CD4-positive, alpha-beta memory T cell (primary cell): ENCODE results near the gene ESRRB. TPM values are rescaled to one million over a fixed set of nuclear protein-coding genes. Genes with fewer than 3 reads are reported as not detected.
A peak's percentile ranks its signal among the peaks of the same experiment; 100 is the strongest.

Source experiments
- CTCF ChIA-PET: fragments of 350-600 bp; sonication (Branson Sonifier 250); formaldehyde crosslinking; loops from one replicate; lab custom pipeline; 2021; ENCODE audit warnings: inconsistent platforms; ENCODE audit not compliant: partially characterized antibody; lab: Charles Lee
- POLR2A ChIA-PET: fragments of 350-600 bp; sonication (Branson Sonifier 250); formaldehyde crosslinking; loops from one replicate; lab custom pipeline; 2021; ENCODE audit not compliant: partially characterized antibody; lab: Charles Lee
- DNase-seq, 5 donors: peaks; one replicate each; pipeline versions ENCODE4 v3.0.0 to v3.0.0-alpha.2; 2020 to 2022; ENCODE audit warnings: mixed read lengths in 1 of 5
- H3K27ac ChIP-seq: one replicate; pipeline ENCODE4 v1.7.0; 2013; ENCODE audit warnings: low read depth, low read length
- H3K27me3 ChIP-seq: 2 replicates; pipeline ENCODE4 v1.7.0; 2013; ENCODE audit warnings: mild to moderate bottlenecking, low read length, moderate library complexity; ENCODE audit not compliant: insufficient read depth
- H3K36me3 ChIP-seq: 2 replicates; pipeline ENCODE4 v1.7.0; 2013; ENCODE audit warnings: mild to moderate bottlenecking, low read length, moderate library complexity; ENCODE audit not compliant: insufficient read depth
- H3K4me1 ChIP-seq: 2 replicates; pipeline ENCODE4 v1.7.0; 2013; ENCODE audit warnings: mild to moderate bottlenecking, low read length, moderate library complexity; ENCODE audit not compliant: insufficient read depth
- H3K4me3 ChIP-seq, 2 donors: one replicate each; pipeline ENCODE4 v1.7.0; 2013; ENCODE audit warnings: low read length in 2 of 2, mild to moderate bottlenecking in 1 of 2
- H3K9me3 ChIP-seq, 2 donors: one replicate each; pipeline ENCODE4 v1.7.0; 2013; ENCODE audit warnings: low read length in 2 of 2, control low read depth in 1 of 2; ENCODE audit not compliant: control insufficient read depth in 1 of 2
- H3K27ac Mint-ChIP-seq, 7 donors: one replicate each; pipeline ENCODE4 v1.8.0; 2020 to 2021; ENCODE audit warnings: mixed read lengths in 7 of 7, mild to moderate bottlenecking in 6 of 7, inconsistent platforms in 3 of 7, moderate library complexity in 3 of 7
- H3K27me3 Mint-ChIP-seq, 2 donors: one replicate each; pipeline ENCODE4 v1.8.0; 2020 to 2021; ENCODE audit warnings: mixed read lengths in 2 of 2
- H3K36me3 Mint-ChIP-seq, 2 donors: one replicate each; pipeline ENCODE4 v1.8.0; 2020 to 2021; ENCODE audit warnings: mixed read lengths in 2 of 2, inconsistent platforms in 1 of 2, mild to moderate bottlenecking in 1 of 2
- H3K4me1 Mint-ChIP-seq, 4 donors: one replicate each; pipeline ENCODE4 v1.8.0; 2020 to 2021; ENCODE audit warnings: mixed read lengths in 4 of 4, mild to moderate bottlenecking in 1 of 4
- H3K4me3 Mint-ChIP-seq, 8 donors: one replicate each; pipeline ENCODE4 v1.8.0; 2020 to 2021; ENCODE audit warnings: mixed read lengths in 8 of 8, mild to moderate bottlenecking in 7 of 8, moderate library complexity in 6 of 8, inconsistent platforms in 3 of 8
- H3K9me3 Mint-ChIP-seq, 8 donors: one replicate each; pipeline ENCODE4 v1.8.0; 2020 to 2021; ENCODE audit warnings: mixed read lengths in 8 of 8, mild to moderate bottlenecking in 5 of 8, inconsistent platforms in 3 of 8, moderate library complexity in 1 of 8
- intact Hi-C: fragments of 100-400 bp; cut with micrococcal nuclease; formaldehyde crosslinking; loops from one replicate; pipeline ENCODE4 v1.15.1; 2023
- polyA plus RNA-seq, 2 donors: library from polyadenylated mRNA; unstranded; fragments of 300-500 nt; fragmentation: Illumina TruSeq; gene quantifications; one replicate each; pipeline ENCODE4 v1.2.3, GENCODE V29; 2021
- total RNA-seq, 2 experiments: library from RNA; stranded (reverse); gene quantifications; one replicate each; pipeline ENCODE4 v1.2.3, GENCODE V29; 2021

Gene ESRRB
- total and polyA plus RNA-seq, 4 experiments from 2014 or later, result 0.09 TPM; not detected in 3

DNA sequence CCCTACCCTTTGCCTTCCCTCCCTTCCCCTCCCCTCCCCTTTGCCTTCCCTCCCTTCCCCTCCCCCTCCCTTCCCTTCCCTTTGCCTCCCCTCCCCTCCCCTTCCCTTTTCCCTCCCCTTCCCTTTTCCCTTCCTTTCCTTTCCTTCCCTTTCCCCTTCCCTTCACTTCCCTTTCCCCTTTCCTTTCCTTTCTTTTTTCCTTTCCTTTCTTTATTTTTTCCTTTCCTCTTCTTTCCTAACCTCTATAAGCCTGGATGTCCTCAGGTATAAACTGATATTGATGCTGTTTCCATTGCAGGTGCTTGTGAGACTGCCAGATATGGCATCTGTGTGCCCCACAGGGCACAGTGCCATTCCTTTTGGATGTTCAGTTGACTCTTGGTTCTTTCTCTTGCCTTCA, 163.2 kb downstream of the ESRRB start:
- ChIA-PET CTCF (no interaction called here), POLR2A (no interaction called here)
- intact Hi-C loops, result no loop called here
- no peaks in the 10 kb centered on the region for H3K9me3 Mint-ChIP-seq
- Histone ChIP-seq H3K9me3 (no peaks in the 10 kb centered on the region), H3K4me1 (no peaks in the 10 kb centered on the region), H3K36me3 (no peaks in the 10 kb centered on the region), H3K4me3 (no peak overlapping the region), H3K27ac (no peak overlapping the region), H3K27me3 (peaks cover 4% of the 10 kb centered on the region)
- peaks cover 3 to 7% of the 10 kb centered on the region in 2 donors for H3K27me3 Mint-ChIP-seq
- no peak overlapping the region for H3K4me3 Mint-ChIP-seq
- no peaks in the 10 kb centered on the region for H3K4me1 Mint-ChIP-seq
- peak overlapping the region in 2 of 7 donors; percentile 70 to 73 for H3K27ac Mint-ChIP-seq
- no peaks in the 10 kb centered on the region for H3K36me3 Mint-ChIP-seq
- DNase-seq, result no peak

DNA sequence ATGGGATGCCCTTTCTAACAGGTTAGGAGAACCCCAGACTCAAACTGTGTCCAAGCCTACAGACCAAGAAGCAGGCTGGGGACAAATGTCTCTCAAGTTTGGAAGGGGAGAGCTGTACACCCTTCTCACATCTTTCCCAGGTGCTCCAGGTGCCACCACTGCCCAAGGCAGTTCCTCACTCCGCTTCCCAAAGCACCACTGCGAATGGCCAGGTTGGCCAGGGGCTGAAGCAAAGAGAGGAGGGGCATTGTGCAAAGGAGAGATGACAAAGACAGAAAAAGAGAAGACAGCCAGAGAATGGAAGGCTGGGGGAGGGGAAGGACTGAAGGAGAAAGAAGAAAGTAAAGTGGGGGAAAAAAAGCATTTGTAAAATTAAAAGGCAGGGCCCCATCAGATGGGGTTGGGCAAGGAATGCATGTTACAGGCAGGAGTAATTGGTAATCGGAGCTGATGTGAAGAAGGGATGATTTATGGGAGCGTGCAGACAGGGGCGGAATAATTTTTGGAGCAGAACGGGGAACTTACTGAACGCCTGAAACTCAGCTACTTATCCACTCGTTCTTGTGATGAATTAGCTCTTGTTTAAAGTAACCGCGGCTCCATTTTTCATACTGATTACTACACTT, 165.8 kb downstream of the ESRRB start:
- Histone ChIP-seq H3K27me3 (peaks cover 4% of the 10 kb centered on the region), H3K9me3 (no peaks in the 10 kb centered on the region), H3K27ac (no peak overlapping the region), H3K36me3 (no peaks in the 10 kb centered on the region), H3K4me1 (no peaks in the 10 kb centered on the region), H3K4me3 (no peak overlapping the region)
- intact Hi-C loops, result no loop called here
- no peaks in the 10 kb centered on the region for H3K4me1 Mint-ChIP-seq
- no peak for DNase-seq
- H3K36me3 Mint-ChIP-seq, result no peaks in the 10 kb centered on the region
- no peak overlapping the region for H3K27ac Mint-ChIP-seq
- H3K9me3 Mint-ChIP-seq, result no peaks in the 10 kb centered on the region
- peaks cover 6 to 9% of the 10 kb centered on the region in 2 donors for H3K27me3 Mint-ChIP-seq
- POLR2A ChIA-PET, result no interaction called here
- CTCF ChIA-PET, result no interaction called here
- peak overlapping the region in 1 of 8 donors; percentile 15 for H3K4me3 Mint-ChIP-seq

DNA sequence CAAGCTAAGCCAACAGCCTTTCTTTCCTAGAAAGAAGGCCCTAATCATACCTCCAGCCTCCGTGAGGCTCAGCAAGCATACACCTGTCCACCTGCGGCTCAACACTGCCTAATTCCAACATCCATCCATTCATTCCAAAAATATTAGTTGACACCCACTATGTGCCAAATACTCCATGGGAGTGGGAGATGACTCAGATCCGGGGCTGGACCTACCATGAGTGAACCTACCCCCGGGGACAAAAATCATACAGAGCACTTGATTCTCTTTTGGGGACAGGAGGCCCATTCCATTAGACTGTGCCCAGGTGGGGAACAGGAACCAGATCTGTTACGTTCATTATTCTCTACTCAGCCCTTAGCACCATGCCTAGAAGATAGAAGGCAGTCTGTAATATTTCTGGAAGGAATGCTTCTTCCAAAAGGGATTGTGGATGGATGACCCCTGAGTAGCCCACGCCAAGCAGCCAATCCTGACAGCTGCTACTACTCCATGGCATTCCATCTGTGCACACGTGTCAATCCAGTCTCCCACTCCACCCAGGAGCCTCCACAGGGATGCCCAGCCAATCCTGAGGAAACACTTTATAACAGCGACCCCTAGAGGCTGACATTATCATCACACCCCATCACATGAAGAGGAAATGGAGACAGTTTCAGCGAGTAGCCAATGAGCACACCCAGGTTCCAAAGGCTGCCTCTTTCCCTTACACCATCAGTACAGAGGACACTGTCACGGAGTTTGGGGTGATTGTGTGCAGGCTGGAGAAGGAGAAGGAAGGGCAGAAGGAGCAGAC, 170.7 kb downstream of the ESRRB start:
- Mint-ChIP-seq H3K9me3 (no peaks in the 10 kb centered on the region), H3K4me1 (no peaks in the 10 kb centered on the region), H3K27me3 (peaks cover 7 to 9% of the 10 kb centered on the region in 2 donors), H3K27ac (peak overlapping the region in 1 of 7 donors; percentile 21), H3K4me3 (no peak overlapping the region), H3K36me3 (no peaks in the 10 kb centered on the region)
- intact Hi-C loops, result no loop called here
- Histone ChIP-seq H3K36me3 (no peaks in the 10 kb centered on the region), H3K4me1 (no peaks in the 10 kb centered on the region), H3K9me3 (no peaks in the 10 kb centered on the region), H3K27ac (no peak overlapping the region), H3K27me3 (peaks cover 3% of the 10 kb centered on the region), H3K4me3 (no peak overlapping the region)
- ChIA-PET CTCF (no interaction called here), POLR2A (no interaction called here)
- no peak for DNase-seq

DNA sequence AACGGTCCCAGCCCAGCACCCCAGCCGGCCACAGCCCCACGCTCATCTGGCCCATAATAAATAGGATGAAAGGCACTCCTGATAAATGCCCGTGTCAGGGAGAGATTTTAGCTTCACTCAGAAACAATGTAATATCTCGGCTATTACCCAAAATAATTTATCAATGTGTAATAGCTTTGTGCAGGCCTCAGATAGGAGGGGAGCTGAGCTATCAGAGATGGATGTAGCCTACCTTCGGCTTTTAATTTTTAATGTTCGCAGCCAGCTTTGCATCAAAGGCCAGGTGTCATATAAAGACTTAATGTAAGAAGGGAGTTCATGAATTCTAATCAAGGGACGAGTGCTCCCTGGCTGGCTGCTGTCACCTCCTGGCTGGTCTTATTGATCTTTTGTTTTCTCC, 171.9 kb downstream of the ESRRB start:
- Histone ChIP-seq H3K27ac (no peak overlapping the region), H3K4me3 (no peak overlapping the region), H3K36me3 (no peaks in the 10 kb centered on the region), H3K27me3 (no peaks in the 10 kb centered on the region), H3K4me1 (no peaks in the 10 kb centered on the region), H3K9me3 (no peaks in the 10 kb centered on the region)
- no peaks in the 10 kb centered on the region for H3K4me1 Mint-ChIP-seq
- no peak for DNase-seq
- H3K27ac Mint-ChIP-seq, result no peak overlapping the region
- ChIA-PET POLR2A (no interaction called here), CTCF (no interaction called here)
- no peaks in the 10 kb centered on the region for H3K36me3 Mint-ChIP-seq
- H3K4me3 Mint-ChIP-seq, result no peak overlapping the region
- intact Hi-C loops, result no loop called here
- H3K9me3 Mint-ChIP-seq, result no peaks in the 10 kb centered on the region
- peaks cover 7% of the 10 kb centered on the region in 2 donors for H3K27me3 Mint-ChIP-seq

DNA sequence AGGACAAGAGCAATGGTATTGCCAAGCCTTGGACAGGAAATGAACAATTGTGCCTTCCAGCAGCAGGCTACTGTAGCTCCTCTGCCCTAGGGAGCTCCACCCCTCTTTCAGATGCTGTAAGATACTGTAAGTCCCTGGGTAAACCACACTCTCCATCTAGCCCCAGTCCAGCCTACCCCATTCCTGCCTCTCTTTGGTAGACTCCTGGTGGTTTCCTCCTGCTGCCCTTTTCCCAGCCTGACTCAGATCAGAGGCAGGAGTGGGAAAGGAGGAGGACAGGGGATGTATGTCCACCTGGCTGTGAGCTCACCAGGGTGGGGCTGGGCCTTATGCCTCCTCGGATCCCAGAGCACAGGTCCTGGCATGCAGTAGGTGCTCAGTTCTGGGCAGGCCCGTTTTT, 174.6 kb downstream of the ESRRB start:
- no peaks in the 10 kb centered on the region for H3K9me3 ChIP-seq
- H3K9me3 Mint-ChIP-seq, result no peaks in the 10 kb centered on the region
- H3K4me1 Mint-ChIP-seq, result no peaks in the 10 kb centered on the region
- peak overlapping the region in 1 of 7 donors; percentile 4 for H3K27ac Mint-ChIP-seq
- no peaks in the 10 kb centered on the region for H3K36me3 ChIP-seq
- no peaks in the 10 kb centered on the region for H3K27me3 ChIP-seq
- peaks cover 4 to 7% of the 10 kb centered on the region in 2 donors for H3K27me3 Mint-ChIP-seq
- H3K4me1 ChIP-seq, result no peaks in the 10 kb centered on the region
- no peak overlapping the region for H3K4me3 ChIP-seq
- POLR2A ChIA-PET, result no interaction called here
- H3K36me3 Mint-ChIP-seq, result no peaks in the 10 kb centered on the region
- CTCF ChIA-PET, result no interaction called here
- H3K4me3 Mint-ChIP-seq, result no peak overlapping the region
- no peak overlapping the region for H3K27ac ChIP-seq
- intact Hi-C loops, result no loop called here
- no peak for DNase-seq

DNA sequence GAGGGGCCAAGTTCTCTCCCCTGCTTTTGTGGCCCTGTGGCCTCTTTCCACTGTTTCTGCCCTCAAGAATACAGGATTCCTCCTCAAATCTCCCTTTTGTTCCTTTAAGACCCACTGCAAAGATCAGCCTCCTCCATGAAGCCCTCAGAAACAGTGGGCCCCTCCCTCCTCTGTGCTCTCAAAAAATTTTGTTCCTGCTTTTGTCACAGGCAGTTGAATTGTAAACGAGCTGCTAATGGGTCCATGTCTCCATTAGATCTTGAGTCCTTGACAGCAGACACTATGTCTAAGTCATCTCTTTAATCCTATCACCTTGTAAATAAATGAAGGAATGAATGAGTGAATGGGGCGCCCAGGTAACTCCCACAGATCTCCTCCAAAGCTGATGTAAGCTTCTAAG, 175.2 kb downstream of the ESRRB start:
- Mint-ChIP-seq H3K9me3 (no peaks in the 10 kb centered on the region), H3K27me3 (peaks cover 4 to 7% of the 10 kb centered on the region in 2 donors), H3K4me3 (no peak overlapping the region), H3K27ac (no peak overlapping the region), H3K36me3 (no peaks in the 10 kb centered on the region), H3K4me1 (no peaks in the 10 kb centered on the region)
- POLR2A ChIA-PET, result no interaction called here
- H3K4me3 ChIP-seq, result no peak overlapping the region
- H3K27ac ChIP-seq, result no peak overlapping the region
- no peak for DNase-seq
- intact Hi-C loops, result no loop called here
- H3K9me3 ChIP-seq, result no peaks in the 10 kb centered on the region
- CTCF ChIA-PET, result no interaction called here
- no peaks in the 10 kb centered on the region for H3K27me3 ChIP-seq
- no peaks in the 10 kb centered on the region for H3K36me3 ChIP-seq
- H3K4me1 ChIP-seq, result no peaks in the 10 kb centered on the region
